Activated naive CD4-positive, alpha-beta T cell treated with anti-CD3 and anti-CD28 coated beads for 36 hours (primary cell): ENCODE results near the gene MBD5. TPM values are rescaled to one million over a fixed set of nuclear protein-coding genes. Genes with fewer than 3 reads are reported as not detected.
A peak's percentile ranks its signal among the peaks of the same experiment; 100 is the strongest.
"Not testable (repeated sequence)": the region's sequence is repeated elsewhere in the genome, so short reads cannot be mapped to it uniquely, and the experiment has no call there.

Experiments used
- CTCF ChIA-PET: fragments of 350-600 bp; sonication (Branson Sonifier 250); formaldehyde crosslinking; loops from one replicate; lab custom pipeline; 2021; ENCODE audit warnings: antibody characterized with exemption; lab: Charles Lee
- DNase-seq: peaks from one replicate; pipeline ENCODE4 v3.0.0-alpha.2; 2020
- H3K27ac Mint-ChIP-seq: one replicate; pipeline ENCODE4 v1.8.0; 2021; ENCODE audit warnings: mild to moderate bottlenecking, mixed read lengths
- H3K27me3 Mint-ChIP-seq: one replicate; pipeline ENCODE4 v1.8.0; 2021; ENCODE audit warnings: low read depth, mixed read lengths
- H3K36me3 Mint-ChIP-seq: one replicate; pipeline ENCODE4 v1.8.0; 2021; ENCODE audit warnings: low read depth, mixed read lengths
- H3K4me1 Mint-ChIP-seq: one replicate; pipeline ENCODE4 v1.8.0; 2021; ENCODE audit warnings: low read depth, mixed read lengths
- H3K4me3 Mint-ChIP-seq: one replicate; pipeline ENCODE4 v1.8.0; 2021; ENCODE audit warnings: mild to moderate bottlenecking, moderate library complexity, mixed read lengths
- H3K9me3 Mint-ChIP-seq: one replicate; pipeline ENCODE4 v1.8.0; 2021; ENCODE audit warnings: mixed read lengths
- intact Hi-C: fragments of 100-400 bp; cut with micrococcal nuclease; formaldehyde crosslinking; loops from one replicate; pipeline ENCODE4 v1.15.1; 2023
- total RNA-seq, 2 experiments: library from RNA; stranded (reverse); gene quantifications; one replicate each; pipeline ENCODE4 v1.2.3, GENCODE V29; 2021

MBD5 gene
- total RNA-seq, 2 experiments from 2014 or later, result 19.6 to 20.2 TPM

DNA sequence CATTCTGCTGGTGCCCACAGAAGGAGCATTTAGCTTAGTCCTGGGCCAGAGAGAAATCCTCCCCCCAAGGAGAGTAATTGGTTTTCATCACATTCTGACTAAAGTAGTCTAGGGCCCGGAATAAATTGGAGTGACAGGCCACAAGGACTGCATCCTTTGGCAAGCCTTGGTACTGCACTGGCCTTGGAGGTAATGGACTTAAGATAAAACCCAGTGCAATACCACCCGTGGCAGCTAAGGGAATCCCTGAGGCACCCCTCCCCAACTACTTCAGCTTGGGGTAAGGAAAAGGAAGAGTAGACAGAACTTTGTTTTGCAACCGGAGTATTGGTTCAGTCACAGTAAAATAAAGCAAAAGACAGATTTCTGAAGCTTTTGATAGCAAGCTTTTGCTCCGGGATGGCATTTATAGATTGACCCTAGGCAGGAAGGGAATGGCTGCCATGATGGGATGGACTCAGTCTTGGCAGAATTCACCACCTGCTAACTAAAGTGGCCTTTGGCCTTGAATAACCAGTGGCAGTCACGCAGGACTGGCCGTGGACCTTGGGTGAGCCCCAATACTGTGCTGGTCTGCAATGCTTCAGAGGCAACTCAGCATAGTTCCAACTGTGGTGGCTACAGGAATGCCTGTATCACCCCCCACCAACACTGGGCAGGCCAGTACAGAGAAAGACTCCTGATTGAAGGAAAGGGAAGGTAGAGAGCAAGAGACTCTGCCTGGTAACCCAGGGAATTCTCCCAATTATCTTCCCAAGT lies 14.5 kb upstream of the MBD5 start:
- no peak overlapping the region for H3K27ac Mint-ChIP-seq
- peaks cover 34% of the 10 kb centered on the region for H3K4me1 Mint-ChIP-seq
- H3K9me3 Mint-ChIP-seq, result peaks cover 33% of the 10 kb centered on the region
- DNase-seq, result no peak
- peaks cover 33% of the 10 kb centered on the region for H3K36me3 Mint-ChIP-seq
- H3K4me3 Mint-ChIP-seq, result no peak overlapping the region
- intact Hi-C loops, result no loop called here
- CTCF ChIA-PET, result interaction anchor here (1.1 kb wide), 1 partner anchor 9 kb away, joined by 3 read pairs; no protein-coding TSS in a partner anchor
- H3K27me3 Mint-ChIP-seq, result no peaks in the 10 kb centered on the region

DNA sequence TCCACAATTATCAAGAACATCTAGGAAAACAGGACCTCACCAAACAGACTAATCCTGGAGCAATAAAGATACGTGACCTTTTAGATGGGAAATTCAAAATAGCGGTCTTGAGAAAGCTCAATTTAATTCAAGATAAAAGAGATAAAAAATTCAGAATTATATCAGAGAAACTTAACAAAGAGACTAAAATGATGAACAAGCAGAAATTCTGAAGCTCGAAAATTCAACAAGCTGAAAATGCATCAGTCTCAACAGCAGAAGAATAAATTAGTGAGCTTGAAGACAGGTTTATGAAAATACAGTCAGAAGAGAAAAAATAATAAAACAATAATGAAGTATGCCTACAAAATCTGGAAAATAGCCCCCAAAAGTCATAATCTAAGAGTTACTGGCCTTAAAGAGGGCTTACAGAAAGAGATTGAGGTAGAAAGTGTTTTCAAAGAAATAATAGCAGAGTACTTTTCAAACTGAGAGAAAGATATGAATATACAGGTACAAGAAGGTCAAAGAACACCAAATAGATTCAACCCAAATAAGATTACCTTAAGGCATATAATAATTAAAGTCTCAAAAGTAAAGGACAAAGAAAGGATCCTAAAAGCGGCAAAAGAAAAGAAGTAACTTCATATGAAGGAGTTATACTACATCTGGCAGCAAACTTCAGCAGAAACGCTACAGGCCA lies 13.5 kb upstream of the MBD5 start:
- DNase-seq, result no peak
- peaks cover 28% of the 10 kb centered on the region for H3K36me3 Mint-ChIP-seq
- intact Hi-C loops, result no loop called here
- H3K4me1 Mint-ChIP-seq, result peaks cover 33% of the 10 kb centered on the region
- CTCF ChIA-PET, result interaction anchor here (1.1 kb wide), 1 partner anchor 10 kb away, joined by 3 read pairs; no protein-coding TSS in a partner anchor
- H3K27ac Mint-ChIP-seq, result no peak overlapping the region
- H3K9me3 Mint-ChIP-seq, result peaks cover 25% of the 10 kb centered on the region
- H3K4me3 Mint-ChIP-seq, result no peak overlapping the region
- no peaks in the 10 kb centered on the region for H3K27me3 Mint-ChIP-seq

DNA sequence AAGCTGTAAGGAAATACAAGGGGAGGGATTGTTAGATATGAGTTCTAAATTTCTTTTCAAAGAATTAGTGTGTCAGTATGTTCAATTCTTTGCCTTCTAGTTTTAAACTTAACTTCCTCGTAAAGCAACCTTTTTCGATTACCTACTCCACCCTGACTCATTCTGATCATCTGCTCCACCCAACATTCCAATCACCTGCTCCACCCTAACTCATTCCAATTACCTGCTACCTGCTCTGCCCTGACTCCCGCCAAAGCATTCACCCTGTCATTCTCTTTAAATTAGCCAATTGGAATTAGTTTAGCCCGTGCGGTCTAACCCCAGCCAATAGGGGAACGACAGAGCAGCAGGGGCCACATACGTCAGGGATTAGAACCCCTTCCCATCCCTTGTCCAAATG lies 12.5 kb upstream of the MBD5 start:
- H3K27me3 Mint-ChIP-seq, H3K27ac Mint-ChIP-seq, DNase-seq, intact Hi-C loops, H3K4me3 Mint-ChIP-seq, CTCF ChIA-PET: not testable (repeated sequence)
- peaks cover 42% of the 10 kb centered on the region for H3K4me1 Mint-ChIP-seq
- peaks cover 24% of the 10 kb centered on the region for H3K36me3 Mint-ChIP-seq
- peaks cover 15% of the 10 kb centered on the region for H3K9me3 Mint-ChIP-seq

- H3K9me3 Mint-ChIP-seq, result peaks cover 1% of the 10 kb centered on the region
- H3K4me3 Mint-ChIP-seq, result no peak overlapping the region
- no peak for DNase-seq
- peaks cover 4% of the 10 kb centered on the region for H3K36me3 Mint-ChIP-seq
- CTCF ChIA-PET, result no interaction called here
- intact Hi-C loops, result no loop called here
- no peaks in the 10 kb centered on the region for H3K27me3 Mint-ChIP-seq
- no peak overlapping the region for H3K27ac Mint-ChIP-seq
- H3K4me1 Mint-ChIP-seq, result peaks cover 56% of the 10 kb centered on the region
Observed at GRCh38 chr2:148013876-148014275, 7.0 kb upstream of the MBD5 start.

GRCh38 chr2:148014616-148015015 lies 6.3 kb upstream of the MBD5 start:
- H3K4me3 Mint-ChIP-seq, result no peak overlapping the region
- no peaks in the 10 kb centered on the region for H3K9me3 Mint-ChIP-seq
- H3K36me3 Mint-ChIP-seq, result peaks cover 4% of the 10 kb centered on the region
- no peaks in the 10 kb centered on the region for H3K27me3 Mint-ChIP-seq
- no peak overlapping the region for H3K27ac Mint-ChIP-seq
- intact Hi-C loops, result no loop called here
- CTCF ChIA-PET, result no interaction called here
- peaks cover 62% of the 10 kb centered on the region for H3K4me1 Mint-ChIP-seq
- no peak for DNase-seq

GRCh38 chr2:148020111-148021058 lies 506 bp upstream of the MBD5 start, which contains the start of gene ORC4:
ORC4 (minus strand) TSS chr2:148020737; CDS start chr2:147975958, 44,779 bp downstream.
- intact Hi-C loops, result loop anchor here (1.0 to 5.0 kb wide), 9 partner anchors 176 to 1567 kb away; partner anchors contain the start of genes KIF5C and MMADHC
- no peaks in the 10 kb centered on the region for H3K27me3 Mint-ChIP-seq
- no peaks in the 10 kb centered on the region for H3K9me3 Mint-ChIP-seq
- H3K27ac Mint-ChIP-seq, result peak within 1 kb of the TSS; percentile 96
- H3K36me3 Mint-ChIP-seq, result peaks cover 3% of the 10 kb centered on the region
- H3K4me3 Mint-ChIP-seq, result peak within 1 kb of the TSS; percentile 100
- H3K4me1 Mint-ChIP-seq, result peaks cover 44% of the 10 kb centered on the region
- DNase-seq, result peak; percentile 99
- CTCF ChIA-PET, result interaction anchor here (1.0 kb wide), 1 partner anchor 489 kb away, joined by 4 read pairs; no protein-coding TSS in a partner anchor

DNA sequence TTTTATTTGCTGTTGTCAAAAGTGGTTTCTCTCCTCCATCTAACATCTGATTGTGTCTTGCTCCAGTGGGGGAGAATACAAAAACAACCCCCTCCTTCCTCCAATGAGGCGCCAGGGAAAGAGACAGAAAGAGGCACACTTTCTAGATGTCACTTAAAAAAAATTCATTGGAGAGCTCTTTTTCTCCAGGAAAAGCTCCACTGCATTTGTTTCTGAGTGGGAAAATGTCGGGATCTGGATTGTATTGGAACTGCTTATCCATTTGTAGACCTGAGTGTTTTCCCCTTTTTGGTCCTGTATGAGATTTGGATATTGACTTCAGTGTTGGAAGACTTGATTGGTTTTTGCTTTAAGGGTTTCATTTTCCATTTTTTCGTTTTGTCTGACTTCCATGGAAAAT lies 995 bp downstream of the MBD5 start:
- H3K4me3 Mint-ChIP-seq, result peak overlapping the region; percentile 100

GRCh38 chr2:148022351-148022750 lies 1.5 kb downstream of the MBD5 start:
- peaks cover 3% of the 10 kb centered on the region for H3K36me3 Mint-ChIP-seq
- CTCF ChIA-PET, result no interaction called here
- DNase-seq, result no peak
- peaks cover 41% of the 10 kb centered on the region for H3K4me1 Mint-ChIP-seq
- peak overlapping the region; percentile 96 for H3K27ac Mint-ChIP-seq
- peak overlapping the region; percentile 100 for H3K4me3 Mint-ChIP-seq
- intact Hi-C loops, result loop anchor here (5.0 kb wide), 1 partner anchor 390 kb away; no protein-coding TSS in a partner anchor
- no peaks in the 10 kb centered on the region for H3K9me3 Mint-ChIP-seq
- no peaks in the 10 kb centered on the region for H3K27me3 Mint-ChIP-seq

More for the DNA sequence above, 995 bp downstream of the MBD5 start:
- intact Hi-C loops, result loop anchor here (1.0 to 5.0 kb wide), 4 partner anchors 178 to 1565 kb away; partner anchors contain the start of gene MMADHC
- H3K9me3 Mint-ChIP-seq, result no peaks in the 10 kb centered on the region
- DNase-seq, result no peak
- peaks cover 3% of the 10 kb centered on the region for H3K36me3 Mint-ChIP-seq
- no peaks in the 10 kb centered on the region for H3K27me3 Mint-ChIP-seq
- CTCF ChIA-PET, result no interaction called here
- H3K4me1 Mint-ChIP-seq, result peaks cover 42% of the 10 kb centered on the region
- H3K27ac Mint-ChIP-seq, result peak overlapping the region; percentile 96

- intact Hi-C loops, result loop anchor here (5.0 kb wide), 1 partner anchor 391 kb away; no protein-coding TSS in a partner anchor
- Mint-ChIP-seq H3K4me1 (peaks cover 39% of the 10 kb centered on the region), H3K4me3 (peak overlapping the region; percentile 58), H3K27me3 (no peaks in the 10 kb centered on the region), H3K9me3 (no peaks in the 10 kb centered on the region), H3K27ac (peak overlapping the region; percentile 96), H3K36me3 (peaks cover 3% of the 10 kb centered on the region)
- DNase-seq, result no peak
- CTCF ChIA-PET, result no interaction called here
Observed at GRCh38 chr2:148022882-148023281, 2.0 kb downstream of the MBD5 start.

DNA sequence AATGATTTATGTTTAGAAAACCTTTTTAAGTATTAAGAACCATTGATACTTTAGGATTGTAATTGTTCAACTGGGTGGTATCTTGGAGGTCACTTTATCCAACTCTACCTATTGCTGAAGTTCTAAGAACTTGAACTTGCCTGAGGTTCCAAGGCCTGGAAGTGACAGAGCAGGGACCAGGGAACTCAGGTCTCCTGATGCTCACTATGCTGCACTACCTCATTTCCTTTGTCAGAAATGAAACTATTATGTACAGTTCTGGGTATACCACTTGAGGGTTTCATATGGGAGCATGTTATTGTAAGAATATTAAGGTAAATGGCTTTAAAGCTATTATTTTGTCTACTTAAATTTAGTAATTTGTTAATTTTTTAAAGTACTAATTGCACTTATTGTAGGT lies 3.0 kb downstream of the MBD5 start:
- peaks cover 35% of the 10 kb centered on the region for H3K4me1 Mint-ChIP-seq
- H3K4me3 Mint-ChIP-seq, result peak overlapping the region; percentile 49
- peak; percentile 30 for DNase-seq
- CTCF ChIA-PET, result interaction anchor here (1.5 to 1.6 kb wide), 2 partner anchors 34 to 485 kb away, joined by 3 read pairs; no protein-coding TSS in a partner anchor
- H3K9me3 Mint-ChIP-seq, result no peaks in the 10 kb centered on the region
- no peaks in the 10 kb centered on the region for H3K27me3 Mint-ChIP-seq
- H3K36me3 Mint-ChIP-seq, result peaks cover 3% of the 10 kb centered on the region
- peak overlapping the region; percentile 96 for H3K27ac Mint-ChIP-seq
- intact Hi-C loops, result loop anchor here (5.0 kb wide), 1 partner anchor 392 kb away; no protein-coding TSS in a partner anchor

DNA sequence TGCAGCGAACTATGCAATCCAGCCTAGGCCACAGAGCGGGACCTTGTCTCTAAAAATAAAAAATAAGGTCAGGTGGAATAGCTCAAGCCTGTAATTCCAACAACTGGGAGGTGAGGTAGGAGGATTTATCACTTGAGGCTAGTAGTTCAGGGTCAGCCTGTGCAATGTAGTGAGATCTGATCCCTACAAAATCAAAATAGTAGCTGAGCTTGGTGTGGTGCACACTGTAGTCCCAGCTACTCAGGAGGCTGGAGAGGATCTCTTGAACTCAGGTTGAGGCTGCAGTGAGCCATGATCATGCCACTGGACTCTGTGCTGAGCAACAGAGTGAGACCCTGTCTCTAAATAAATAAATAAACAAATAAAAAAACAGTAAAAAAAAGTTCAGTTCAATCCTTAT lies 5.7 kb downstream of the MBD5 start:
- peaks cover 1% of the 10 kb centered on the region for H3K36me3 Mint-ChIP-seq
- no peak overlapping the region for H3K4me3 Mint-ChIP-seq
- no peak for DNase-seq
- H3K9me3 Mint-ChIP-seq, result no peaks in the 10 kb centered on the region
- intact Hi-C loops, result no loop called here
- H3K27ac Mint-ChIP-seq, result no peak overlapping the region
- no peaks in the 10 kb centered on the region for H3K27me3 Mint-ChIP-seq
- H3K4me1 Mint-ChIP-seq, result peaks cover 32% of the 10 kb centered on the region
- CTCF ChIA-PET, result no interaction called here
